ENCODE measurements around the gene PKD2.

Gene PKD2

DNA sequence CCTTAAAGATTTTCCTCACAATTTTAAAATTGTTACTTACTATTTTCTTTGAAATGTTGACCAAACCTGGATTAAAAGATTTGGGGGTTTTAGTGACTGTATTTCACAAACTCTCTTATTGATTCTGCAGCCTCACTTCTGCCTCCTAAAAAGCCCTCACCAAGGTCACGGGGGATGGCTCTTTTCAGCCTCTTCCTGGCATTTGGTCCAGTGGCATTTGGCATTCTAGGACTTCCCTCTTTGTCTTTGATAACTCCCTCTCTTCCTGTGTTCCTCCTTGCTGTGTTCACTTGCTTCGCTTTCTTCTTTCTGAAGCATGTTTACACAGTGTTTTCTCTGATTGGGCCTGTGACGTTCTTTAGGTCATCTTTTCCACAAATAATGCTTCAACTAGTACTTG is 21.5 kb downstream of the PKD2 start:
- DNase-seq = no peak

DNA sequence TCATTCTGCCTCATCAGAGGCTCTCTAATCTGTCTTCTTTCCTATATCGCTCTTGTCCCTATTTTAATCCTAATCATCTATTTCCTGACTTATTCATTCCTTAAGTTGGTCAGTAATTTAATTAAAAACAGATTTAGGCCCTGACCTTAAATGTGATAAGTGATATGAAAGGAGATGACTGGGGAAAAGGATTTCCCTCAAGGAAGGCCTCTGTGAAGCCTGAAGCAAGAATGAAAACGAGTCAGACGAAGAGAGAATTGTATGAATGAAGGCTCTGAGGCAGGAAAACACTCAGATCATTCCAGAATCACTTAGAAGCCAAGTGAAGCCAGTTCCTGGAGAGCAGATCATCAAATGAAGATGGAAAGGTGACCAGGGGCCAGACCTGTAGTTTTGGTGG is 22.1 kb downstream of the PKD2 start:
- no peak for DNase-seq

DNA sequence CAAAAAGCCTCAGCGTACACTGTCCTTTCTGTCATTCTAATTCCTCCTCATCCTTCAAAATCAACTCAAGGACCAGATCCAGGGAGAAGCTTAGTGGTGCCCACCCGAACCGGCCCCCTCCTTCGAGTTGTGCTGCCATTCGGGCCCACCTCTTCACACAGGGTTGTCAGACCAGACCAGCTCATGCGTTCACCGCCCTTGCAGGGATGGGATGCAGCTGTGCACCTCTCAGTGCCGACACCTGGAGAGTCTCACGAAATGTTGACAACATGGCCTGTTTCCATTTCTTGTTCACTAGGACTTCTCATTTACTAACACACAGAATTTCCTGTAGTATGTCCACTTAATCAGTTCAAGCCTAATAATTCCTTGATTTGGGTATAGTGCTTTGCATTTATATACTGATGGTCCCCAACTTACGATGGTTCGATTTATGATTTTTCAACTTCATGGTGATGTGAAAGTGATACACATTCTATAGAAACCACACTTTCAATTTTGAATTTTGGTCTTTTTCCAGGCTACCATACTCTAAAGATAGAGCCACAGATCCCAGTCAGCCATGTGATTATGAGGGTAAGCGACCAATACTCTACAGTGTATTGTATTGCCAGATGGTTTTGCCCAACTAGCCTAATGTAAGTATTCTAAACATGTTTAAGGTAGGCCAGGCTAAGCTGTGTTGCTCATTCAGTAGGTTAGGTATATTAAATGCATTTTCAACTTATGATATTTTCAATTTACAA is 23.3 kb downstream of the PKD2 start:
- DNase-seq = no peak

DNA sequence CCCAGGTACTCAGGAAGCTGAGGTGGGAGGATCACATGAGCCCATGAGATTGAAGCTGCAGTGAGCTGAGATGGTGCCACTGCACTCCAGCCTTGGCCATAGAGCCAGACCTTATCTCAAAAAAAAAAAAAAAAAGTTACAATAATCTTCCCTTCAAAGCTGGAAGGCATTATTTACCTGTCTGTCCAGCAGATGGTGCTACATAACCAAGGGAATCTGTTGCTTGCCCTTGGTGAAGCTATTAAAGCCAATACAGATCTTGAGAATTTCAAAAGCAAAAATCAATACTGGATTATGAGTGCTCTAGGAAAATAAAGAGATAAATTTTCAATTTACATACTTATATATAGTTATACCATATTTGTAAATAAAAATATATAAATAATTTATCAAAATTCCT is 25.9 kb downstream of the PKD2 start:
- DNase-seq = no peak

DNA sequence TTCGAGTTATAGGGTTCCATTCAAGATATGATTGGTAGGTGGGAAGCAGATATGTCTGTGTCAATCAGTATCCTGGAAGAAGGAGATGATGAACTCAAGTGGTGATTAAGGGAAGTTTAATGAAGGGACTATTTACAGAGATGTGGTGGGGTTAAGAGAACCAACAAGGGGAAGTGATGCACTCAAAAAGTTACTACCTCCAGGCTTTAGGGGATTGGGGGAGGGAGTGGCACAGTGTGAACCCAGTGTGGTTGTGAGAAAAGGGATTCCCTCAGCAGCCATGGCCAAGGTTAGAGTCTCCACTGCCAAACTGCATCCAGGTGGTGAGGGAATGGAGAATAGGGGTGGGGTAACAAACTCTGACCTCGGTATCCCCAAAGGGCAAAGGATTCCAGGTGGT is 27.9 kb downstream of the PKD2 start:
- no peak for DNase-seq

DNA sequence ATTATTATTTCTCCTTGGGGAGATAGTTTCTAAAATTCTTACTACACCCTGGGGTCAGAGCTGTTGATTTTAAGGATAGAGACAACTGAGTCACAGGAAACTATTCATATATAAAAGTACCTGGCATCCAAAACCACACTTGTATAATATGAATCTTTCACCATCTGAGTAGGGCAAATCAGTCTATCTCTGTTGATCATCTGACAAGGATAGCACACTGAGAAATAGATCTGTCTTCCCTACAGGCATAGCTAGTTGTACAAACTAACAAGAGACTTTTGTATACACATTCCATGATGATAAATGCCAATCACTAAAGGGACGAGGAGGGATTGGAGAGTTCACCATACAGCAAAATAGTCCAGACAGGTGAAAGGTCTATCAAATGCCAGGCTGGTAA is 30.0 kb downstream of the PKD2 start:
- DNase-seq = no peak

DNA sequence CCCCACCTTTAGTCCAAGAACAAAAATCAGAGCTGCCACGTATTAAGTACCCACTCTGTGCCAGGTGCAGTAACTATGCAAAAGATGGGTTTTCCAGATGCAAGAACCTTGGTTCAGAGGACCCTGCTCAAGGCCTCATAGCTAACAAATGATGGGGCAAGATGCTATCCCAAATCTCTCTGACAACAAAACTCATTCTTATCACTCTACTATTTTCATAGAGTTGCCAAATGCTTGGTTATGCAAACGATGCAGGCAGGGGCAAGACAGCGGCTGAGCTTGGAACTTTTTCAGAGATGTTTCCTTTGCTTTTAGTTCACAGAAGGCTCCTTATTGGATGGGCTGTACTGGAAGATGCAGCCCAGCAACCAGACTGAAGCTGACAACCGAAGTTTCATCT is 30.5 kb downstream of the PKD2 start:
- no peak for DNase-seq

DNA sequence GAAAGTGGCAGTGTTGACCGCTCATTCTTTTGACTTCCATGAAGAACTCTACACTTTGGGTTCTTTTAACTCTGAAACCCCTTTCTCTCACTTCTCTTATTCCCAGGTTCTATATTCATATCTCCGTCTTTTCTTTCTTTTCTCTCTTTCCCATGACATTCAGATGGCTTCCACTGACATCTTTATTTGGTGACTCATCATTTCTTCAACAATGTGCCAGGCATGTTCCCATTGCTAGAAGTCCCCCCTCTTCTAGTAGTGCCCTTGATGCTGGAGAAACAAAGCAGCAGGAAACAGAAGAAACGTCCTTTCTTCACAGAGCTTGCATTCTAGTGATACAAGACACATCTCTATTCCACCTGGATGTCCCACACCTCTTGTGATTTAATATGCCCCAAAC is 33.3 kb downstream of the PKD2 start:
- DNase-seq = no peak

DNA sequence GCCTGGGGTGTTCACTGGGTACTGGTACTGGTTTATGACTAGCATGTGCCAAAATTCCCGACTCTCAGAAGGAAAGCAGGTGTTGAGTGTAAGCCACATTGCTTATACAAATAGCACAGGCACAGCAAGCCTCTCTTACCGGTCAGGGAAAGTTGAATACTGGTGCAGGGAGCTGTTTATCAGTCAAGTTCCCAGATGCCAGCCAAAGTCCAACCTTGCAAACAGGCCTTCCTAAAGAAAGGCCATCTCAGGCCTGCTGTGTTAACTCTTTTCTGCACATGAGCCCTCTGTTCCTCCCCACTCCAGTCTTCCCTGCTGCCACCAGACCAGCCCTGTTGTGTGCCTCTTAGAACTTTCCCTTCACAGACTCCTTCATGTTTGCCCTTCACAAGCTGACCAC is 34.2 kb downstream of the PKD2 start:
- no peak for DNase-seq

DNA sequence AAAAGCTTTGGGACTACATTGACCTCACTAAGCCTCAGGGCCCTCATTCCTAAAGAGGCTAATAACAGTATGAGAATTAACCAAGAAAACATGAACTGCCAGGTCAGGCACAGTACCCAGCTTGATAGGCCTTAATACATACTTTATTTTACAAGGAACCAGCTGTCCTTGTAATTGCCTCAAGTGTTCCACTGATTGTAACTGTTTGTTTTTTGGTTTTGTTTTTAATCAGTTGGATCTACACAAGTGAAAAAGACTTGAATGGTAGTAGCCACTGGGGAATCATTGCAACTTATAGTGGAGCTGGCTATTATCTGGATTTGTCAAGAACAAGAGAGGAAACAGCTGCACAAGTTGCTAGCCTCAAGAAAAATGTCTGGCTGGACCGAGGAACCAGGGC is 35.6 kb downstream of the PKD2 start:
- DNase-seq = no peak

DNA sequence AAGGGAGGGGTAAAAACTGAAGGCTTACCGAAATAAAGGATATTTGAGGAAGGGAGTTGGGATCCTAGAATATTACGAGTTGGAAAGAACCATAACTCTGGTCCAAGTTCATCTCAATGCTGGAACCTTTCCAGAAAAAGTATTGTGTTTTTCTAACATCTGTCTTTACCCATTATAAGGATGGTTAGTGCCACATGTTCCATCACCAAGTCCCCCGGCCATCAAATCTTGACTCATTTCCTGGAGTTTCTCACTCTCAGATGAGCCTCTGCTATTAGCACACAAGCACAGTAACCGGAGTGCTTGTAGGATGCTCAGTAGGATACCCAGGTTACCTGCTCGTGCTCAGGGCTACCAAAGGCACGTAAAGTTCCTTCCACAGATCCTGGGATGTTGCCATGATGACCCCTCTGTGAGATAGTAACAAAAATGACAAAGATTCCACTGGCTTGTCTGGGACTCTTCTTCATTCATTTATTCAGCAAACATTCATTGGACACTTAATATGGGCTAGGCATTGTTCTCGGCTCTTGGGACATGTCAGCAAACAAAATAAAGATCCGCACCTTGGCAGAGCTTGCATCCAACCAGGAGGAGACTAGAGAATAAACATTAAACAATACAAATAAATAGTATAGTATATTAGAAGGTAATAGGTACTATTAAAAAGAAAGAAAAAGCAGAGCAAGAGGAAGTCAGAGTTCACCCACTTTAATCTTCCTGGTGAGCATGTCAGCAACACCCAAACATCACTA is 36.3 kb downstream of the PKD2 start:
- no peak for DNase-seq

DNA sequence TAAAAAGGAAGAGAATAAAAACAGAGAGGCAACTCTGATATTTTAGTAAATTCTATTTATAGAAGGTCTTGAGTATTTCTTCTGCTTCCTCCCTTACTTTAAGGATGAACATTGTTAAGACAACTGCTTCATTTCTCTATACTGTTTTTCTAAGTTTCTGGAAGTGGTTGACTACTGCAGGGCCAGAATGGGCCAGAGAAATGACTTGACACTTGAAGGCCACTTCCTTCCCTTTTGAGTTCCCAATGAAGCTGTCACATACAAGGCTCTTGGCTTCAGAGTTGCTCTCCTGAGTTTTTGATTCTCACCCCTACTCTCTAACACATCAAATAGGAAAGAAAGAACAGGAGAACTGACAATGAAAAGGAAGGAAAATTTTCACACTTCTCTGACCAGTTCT is 37.6 kb downstream of the PKD2 start:
- DNase-seq = no peak

DNA sequence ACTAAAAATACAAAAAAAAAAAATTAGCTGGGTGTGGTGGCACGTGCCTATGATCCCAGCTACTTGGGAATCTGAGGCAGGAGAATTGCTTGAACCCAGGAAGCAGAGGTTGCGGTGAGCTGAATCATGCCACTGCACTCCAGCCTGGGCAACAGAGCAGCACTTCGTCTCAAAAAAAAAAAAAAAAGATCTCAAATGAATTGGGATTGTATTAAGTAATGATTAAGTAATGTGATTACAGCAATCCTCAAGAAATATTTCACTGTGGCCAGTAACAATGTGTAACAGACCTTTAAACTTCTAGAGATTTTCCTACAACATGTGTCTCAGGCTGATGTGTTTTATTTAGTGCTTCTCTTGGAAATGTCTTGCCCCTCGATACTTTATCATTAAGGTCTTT is 46.8 kb downstream of the PKD2 start:
- DNase-seq = no peak

DNA sequence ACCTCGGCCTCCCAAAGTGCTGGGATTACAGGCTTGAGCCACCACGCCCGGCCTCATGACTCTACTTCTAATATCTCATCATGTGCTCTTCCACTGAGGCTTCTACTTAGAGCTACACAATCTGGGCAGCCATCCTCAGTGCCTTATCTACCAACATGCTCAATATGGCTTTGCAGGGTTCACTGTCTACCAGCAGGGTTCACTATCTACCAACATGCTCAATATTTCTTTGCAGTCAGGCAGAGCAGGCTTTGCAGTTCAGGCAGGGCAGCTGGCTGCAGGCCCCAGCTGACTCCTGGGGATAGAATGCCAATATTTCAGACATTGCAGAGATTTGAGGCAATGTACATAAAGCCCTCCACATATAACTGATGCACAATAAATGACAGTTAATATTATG is 47.5 kb downstream of the PKD2 start:
- no peak for DNase-seq

DNA sequence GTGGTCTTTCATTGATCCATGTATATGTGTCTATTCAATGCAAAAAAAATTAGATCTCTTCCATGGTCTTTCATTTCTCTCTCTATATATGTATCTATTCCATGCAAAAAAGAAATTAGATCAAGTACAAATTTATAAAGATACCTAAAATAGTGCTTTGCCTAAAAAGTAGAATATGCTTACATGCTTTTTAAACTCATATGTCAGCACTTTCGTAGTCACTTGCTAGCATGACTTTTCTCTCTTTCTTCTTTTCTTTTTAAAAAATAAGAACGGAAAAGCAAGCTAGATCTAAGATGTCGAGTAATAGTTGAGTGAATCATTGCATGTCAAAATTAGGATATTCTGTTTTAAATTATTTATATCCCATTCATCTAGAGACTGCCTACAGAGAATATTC is 50.9 kb downstream of the PKD2 start:
- no peak for DNase-seq

DNA sequence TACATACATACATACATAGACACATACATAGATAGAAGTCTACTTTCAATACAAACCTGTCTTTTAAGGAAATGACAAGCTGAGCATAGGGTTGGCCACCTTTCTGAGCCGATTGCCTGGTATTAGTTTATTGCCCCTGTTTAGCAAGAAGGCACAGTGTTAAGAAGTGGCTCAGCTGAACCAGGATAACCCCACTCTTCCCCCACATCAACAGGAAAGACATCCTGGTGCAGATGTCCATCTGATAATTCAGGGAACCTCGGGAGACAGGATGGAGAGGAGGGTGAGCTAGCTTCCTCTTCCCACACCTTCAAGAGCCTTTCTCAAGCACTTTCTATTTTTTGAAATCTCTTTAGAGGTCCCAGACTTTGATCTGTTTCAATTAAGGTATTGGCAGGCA is 52.3 kb downstream of the PKD2 start:
- no peak for DNase-seq

DNA sequence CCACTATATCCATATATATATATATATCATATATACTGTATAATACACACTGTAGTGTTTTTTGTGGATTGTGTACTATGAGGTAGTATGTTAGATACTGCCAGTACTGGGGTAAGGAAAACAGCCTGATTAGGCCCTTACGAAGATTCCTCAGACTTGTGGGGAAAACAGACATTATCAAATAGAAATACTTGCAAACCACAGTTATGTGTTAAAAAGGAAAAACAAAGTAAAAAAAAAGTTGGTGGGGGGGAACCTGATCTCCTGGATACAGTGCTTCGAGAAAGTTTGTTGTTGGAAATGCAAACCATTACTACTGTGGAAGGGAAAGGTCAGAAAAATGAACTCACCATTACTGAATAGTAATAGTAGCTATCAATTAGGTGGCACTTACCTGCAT is 53.0 kb downstream of the PKD2 start:
- DNase-seq = no peak

DNA sequence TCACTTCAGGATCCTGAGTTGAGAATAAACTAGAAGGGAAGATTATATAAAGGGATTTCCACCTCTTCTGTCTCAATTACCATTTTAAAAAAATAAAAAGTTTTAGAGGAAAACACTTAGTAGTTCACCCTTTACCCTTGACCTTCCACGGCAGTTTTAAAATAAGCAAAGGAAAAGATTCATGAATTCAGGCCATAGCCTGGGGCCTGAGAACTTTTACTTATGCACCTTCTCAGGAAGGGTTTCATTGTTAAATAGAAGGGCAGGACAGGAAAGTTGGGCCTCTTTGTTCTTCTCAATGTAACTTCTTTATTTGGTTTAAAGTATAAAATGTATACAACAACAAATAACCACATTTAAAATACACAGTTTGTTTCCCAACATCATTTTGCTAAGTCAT is 54.9 kb downstream of the PKD2 start:
- DNase-seq = no peak

DNA sequence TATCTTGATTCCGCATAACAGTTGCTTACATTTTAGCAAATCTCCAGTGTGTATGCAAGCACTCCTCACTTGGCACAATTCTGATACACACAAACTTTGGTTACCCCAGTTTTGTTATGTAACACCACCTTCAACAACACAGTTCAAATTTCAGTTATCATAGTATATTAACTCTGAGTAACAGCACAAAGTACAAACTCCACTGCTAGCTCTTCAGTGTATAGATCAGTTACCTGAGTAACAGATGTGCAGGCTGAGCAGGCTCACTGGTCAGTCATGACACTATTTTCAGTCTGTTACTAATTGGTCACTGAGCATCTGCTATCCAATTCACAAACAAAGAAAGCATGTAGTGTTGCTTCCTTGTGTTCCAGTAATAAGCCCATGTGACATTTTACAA is 55.4 kb downstream of the PKD2 start:
- DNase-seq = no peak

DNA sequence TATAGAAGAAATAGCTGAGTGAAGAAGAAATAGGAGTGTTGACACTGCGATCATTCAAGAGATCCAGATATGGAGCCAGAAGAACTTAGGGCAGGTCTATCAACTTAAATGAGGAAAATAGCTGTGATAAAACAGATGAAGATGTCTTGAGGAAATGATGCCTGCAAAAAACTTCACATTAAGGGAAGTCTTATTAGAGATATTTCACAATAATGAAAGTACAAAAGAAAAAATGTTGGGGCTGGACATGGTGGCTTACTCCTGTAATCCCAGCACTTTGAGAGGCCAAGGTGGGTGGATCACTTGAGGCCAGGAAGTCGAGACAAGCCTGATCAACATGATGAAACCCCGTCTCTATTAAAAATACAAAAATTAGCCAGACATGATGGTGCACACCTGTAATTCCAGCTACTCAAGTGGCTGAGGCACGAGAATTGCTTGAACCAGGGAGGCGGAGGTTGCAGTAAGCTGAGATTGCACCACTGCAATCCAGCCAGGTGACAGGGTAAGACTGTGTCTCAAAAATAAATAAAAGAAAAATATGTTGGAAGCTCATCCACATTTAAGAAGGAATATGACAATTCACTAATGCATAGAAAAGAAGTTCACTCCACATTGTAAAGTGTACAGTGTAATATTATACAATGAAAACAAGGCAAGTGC is 56.3 kb downstream of the PKD2 start:
- DNase-seq = no peak

DNA sequence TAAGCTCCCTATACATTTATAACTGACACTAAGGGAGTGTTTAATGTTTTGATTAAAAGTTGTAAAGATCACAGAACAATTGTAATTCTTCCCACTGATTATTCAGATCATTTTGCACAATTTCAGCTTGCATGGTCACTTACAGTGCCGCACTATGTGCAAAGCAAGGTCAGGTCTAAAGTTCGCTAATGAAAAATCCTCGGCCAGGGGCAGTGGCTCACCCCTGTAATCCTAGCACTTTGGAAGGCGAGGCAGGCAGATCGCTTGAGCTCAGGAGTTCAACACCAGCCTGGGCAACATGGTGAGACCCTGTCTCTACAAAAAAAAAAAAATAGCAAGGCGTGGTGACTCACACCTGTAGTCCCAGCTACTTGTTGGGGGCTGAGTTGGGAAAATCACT is 57.0 kb downstream of the PKD2 start:
- DNase-seq = no peak

DNA sequence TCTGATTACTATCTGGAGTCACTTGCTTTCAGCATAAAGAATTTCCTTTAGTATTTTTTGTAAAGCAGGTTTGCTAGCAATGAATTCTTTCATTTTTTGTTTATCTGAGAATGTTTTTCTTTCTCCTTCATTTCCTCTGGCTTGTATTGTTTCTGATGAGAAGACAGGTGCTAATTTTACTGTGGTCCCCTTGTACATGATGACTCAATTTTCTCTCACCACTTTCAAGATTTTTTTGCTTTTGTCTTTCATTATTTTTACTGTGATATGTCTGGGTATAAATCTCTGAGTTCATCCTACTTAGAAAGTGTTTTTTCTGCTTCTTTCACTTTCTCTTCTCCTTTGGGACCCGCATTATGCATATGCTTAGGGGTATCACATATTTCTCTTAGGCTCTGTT is 62.6 kb downstream of the PKD2 start:
- DNase-seq = no peak

DNA sequence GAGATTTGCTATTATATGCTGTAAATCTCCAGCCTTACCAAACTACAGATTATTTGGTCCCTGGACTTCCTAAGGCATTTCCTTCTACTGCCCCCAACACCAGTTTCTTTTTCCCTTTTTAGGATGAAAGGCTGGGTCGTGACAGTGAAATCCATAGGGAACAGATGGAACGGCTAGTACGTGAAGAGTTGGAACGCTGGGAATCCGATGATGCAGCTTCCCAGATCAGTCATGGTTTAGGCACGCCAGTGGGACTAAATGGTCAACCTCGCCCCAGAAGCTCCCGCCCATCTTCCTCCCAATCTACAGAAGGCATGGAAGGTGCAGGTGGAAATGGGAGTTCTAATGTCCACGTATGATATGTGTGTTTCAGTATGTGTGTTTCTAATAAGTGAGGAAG is 67.9 kb downstream of the PKD2 start:
- no peak for DNase-seq

DNA sequence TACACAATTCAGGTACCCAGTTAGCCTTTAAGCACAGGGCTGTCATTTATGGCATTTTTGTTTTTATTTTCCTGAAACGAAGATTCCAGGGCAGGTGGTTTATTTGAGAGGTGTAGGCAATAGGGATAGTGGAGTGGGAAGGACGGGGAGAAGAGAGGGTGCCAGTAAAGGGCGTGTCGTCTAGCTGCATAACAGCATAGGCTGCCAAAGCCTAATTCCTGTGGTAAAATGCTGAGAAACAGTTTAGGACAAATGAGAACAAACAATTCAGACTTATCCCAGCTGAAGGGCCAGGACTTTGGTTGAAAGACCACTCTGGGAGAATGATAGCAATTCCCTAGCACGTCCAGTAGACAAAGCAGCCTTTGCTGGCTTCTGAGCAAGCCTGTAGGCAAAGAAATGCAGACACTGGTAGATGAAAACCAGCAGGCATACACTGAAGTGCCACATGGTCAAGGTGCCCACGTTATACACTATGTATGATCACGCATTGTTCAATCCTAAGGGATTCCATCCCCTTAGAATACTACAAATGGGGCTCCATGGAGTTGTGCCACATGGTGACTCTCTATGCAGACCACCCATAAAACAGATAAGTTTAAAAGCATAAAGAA is 70.6 kb downstream of the PKD2 start:
- no peak for DNase-seq
